Activated CD4-positive, alpha-beta T cell treated with anti-CD3 and anti-CD28 coated beads for 4 hours (primary cell): ENCODE measurements around the gene RAPGEFL1.
A peak's percentile ranks its signal among the peaks of the same experiment; 100 is the strongest.
"Not testable (repeated sequence)": the region's sequence is repeated elsewhere in the genome, so short reads cannot be mapped to it uniquely, and the experiment has no call there.

ENCODE experiments used
- DNase-seq, 2 donors: peaks; one replicate each; pipeline ENCODE4 v3.0.0-alpha.2; 2020

Gene RAPGEFL1

DNA sequence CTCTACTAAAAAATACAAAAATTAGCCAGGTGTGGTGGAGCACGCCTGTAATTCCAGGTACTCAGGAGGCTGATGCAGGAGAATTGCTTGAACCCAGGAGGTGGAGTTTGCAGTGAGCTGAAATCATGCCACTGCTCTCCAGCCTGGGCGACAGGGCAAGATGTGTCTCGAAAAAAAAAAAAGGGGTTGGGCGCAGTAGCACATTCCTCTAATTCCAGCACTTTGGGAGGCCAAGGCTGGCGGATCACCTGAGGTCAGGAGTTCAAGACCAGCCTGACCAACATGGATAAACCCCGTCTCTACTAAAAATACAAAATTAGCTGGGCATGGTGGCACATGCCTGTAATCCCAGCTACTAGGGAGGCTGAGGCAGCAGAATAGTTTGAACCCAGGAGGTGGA lies 36.6 kb downstream of the RAPGEFL1 start:
- DNase-seq: not testable (repeated sequence)

DNA sequence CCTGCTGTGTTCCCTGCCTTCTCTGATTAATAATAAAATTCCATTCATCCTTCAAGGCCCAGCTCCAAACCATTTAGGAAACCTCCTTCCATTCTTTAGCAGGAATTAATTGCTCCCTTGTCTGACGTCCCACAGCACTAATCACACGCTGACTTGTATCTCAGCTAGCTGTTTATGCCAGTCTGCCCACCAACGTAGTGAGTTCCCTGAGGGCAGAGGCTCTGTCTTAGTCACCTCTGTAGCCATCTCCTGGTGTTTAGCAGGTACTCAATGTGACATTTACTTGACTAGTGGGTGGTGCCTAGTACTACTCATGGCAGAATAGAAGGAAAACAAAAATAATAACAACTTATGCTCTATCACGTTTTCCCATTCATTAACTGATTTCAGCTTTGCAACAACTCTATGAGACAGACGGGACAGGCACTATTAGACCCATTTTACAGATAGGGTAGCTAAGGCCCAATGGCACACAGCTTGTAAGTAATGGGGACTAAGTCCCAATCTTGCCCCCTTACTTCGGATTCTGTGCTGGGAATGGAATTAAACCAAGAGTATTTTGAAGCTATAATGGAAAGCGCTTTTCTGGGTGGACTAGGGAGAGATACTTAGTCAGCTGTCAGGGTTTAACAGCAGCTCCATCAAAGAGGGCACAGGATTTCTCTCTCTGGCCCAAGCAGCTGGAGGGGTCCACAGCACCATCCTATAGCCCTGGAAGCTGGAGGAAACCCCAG lies 40.9 kb downstream of the RAPGEFL1 start:
- DNase-seq: no peak

DNA sequence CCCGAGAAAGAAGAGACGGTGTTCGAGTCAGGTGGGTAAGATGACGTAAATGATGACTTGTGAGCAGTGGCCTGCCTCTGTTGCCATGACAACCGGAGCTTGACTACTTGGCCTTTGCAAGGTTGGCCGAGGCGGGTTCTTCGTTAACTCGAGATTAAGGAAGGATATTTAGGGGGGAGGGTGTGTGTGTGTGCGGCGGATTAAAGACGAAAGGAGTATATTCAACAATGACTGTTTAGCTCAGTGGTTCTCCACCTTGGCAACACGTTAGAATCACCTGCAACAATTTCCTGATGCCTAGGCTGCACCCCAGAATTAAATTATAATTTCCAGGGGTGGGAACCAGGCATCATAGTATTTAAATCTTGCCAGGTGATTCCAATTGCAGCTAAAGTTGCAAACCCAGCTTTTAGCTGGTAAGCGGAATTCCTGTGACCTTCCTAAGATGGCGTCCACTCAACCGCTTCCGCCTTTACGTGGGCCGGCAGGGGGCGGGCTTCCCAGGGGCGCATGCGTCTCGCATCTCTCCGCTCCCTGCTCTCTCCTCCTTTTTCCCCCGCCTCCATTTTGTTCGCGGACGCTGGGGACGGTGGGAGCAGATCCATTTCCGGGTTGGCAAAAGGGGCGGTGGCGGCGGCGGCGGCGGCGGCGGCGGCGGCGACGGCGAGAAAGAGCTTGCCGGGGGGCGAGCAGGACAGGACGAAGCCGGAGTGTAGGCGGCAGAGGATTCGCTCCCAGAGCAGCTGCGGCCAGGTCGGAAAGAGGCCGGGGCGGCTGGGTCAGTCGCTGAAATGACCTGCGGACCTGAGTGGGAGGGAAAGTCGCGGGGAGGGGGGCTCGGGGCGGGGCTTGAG lies 41.7 kb downstream of the RAPGEFL1 start, which contains the start of gene WIPF2:
TSS of gene WIPF2 (plus strand) at position 565 of the 854 bp plus-strand sequence. CDS start 37,156 bp downstream, outside the sequence.
- peak; percentile 95 to 96 for DNase-seq

DNA sequence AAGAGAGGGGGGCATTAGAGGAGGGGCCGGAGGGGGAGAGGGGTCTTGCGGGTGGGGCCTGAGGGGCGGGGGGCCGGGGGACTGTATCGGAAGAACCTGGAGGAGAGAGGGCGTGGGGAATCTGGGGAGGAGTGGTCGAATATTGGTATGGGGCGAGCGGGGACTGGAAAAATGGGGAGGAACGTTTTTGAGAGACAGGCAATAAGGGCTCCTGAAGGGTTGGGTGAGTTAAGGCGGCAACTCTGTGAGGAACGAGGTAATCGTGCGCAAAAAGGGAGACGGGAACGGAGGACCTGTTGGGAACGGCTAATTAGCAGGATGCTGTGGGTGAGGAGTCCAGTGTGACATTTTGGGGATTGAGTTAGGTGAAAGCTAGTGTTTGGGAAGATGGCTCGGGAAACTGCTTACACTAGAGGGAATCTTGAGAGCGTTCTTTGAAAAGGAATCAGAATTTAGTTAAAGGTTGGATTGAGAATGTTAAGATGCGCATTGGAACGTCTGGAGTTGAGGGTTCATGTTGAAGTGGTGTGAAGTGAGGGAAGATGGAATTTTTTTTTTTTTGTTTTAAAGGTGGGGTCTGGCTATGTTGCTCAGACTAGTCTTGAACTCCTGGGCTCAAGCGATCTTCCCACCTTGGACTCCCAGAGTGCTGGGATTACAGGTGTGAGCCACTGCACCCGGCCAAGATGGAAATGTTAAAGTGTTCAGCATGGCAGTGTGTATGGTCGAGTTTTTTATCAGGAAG lies 42.5 kb downstream of the RAPGEFL1 start:
- DNase-seq: peak in 1 of 2 donors; percentile 21

DNA sequence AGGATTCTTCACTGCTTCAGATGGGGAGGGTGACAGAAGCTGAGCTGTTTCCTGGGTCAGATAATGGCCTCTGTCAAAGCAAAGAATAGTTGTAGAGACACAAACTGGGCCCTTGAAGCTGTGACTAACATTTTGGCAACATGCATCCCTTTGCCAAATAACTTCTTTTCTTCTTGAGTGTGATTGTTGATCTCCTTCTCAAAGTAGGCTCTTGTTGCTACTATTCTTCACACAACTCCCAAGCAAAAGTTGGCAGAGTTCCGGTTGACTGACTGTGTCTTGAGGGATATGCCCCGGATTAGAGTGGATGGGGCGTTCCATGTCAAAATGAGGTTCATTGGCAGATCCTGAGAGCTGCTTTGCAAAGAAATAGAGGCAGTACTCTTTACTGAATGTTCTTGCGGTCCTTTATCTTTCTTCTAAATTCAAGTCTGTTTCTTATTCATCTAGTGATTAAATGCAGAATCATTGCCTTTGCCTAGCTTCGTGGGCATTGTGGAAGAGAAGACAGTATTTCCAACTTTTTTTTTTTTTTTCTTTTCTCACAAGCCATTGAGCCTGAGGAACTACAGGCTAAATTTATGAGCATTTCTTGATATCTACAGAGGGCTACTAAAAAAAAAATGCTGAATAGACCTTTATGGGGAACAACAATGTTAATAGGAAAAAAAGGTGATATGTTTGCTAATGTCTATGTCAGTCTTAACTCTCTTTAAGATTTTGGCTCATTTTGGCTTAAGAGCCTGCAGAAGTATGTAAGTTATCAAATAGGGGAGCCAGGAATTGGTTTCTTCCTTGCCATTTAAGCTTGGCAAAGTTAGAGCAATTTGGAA lies 47.7 kb downstream of the RAPGEFL1 start:
- no peak for DNase-seq

DNA sequence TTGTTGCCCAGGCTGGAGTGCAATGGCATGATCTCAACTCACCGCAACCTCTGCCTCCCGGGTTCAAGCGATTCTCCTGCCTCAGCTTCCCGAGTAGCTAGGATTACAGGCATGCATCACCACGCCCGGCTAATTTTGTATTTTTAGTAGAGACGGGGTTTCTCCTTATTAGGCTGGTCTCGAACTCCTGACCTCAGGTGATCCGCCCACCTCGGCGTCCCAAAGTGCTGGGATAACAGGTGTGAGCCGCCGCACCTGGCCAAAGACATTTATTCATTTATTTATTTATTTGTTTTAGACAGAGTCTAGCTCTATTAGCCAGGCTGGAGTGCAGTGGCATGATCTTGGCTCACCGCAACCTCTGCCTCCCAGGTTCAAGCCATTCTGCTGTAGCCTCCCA lies 51.9 kb downstream of the RAPGEFL1 start:
- not testable (repeated sequence) for DNase-seq

DNA sequence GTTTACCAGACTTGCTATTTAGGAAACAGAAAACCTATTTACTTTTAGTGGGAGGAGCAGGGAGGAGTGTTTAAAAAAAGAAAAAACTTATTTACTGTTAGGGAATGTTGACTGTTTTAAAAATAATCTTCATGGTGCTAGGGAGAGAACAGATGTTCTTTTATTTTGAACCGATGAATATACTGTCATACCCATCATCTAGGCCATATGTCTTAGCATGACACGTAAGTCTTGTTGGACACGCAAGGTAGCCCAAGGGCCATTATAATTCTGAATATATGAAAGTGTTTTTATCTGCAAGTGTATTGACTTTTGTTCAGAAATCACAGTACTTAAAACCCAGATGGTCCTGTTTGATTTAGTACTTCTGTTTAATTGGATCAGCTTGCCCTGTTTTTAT lies 53.4 kb downstream of the RAPGEFL1 start:
- no peak for DNase-seq

DNA sequence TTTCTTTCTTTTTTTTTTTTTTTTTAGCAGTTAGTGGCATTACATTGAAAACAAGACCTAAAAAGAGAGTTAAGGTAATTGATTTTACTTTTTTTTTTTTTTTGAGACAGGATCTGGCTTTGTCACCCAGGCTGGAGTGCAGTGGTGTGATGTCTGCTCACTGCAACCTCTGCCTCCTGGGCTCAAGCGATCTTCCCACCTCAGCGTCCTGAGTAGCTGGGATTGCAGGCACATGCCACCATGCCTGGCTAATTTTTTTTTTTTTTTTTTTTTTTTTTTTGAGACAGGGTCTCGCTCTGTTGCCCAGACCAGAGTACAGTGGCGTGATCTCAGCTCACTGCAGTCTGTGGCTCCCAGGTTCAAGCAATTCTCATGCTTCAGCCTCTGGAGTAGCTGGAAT lies 54.7 kb downstream of the RAPGEFL1 start:
- not testable (repeated sequence) for DNase-seq

DNA sequence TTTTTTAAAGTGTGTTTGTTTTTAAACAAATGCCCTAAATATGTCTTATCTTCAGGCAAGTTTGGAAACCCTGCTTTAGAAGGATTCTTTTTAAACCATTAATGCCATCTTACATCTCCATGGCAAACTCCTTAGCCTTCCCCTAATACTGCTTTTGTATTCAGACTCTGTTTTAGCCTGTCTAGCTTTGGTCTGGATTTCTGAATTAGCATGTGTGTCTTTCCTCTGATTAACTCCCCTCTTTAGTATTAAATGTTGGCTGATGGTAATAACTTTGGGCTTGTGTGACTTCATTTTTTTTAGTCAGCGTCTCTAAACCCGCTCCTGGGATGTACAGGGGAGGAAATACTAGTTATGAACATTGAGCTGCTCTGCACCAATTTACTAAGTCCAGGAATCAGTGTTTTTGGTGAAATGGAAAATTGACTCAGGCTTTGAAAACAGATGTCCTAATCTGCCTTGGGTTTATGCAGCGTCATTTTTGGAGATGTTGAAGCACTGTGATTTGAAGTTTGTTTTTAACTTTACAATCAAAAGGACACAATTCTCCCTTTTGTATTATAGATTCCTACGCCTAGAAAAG lies 64.1 kb downstream of the RAPGEFL1 start:
- DNase-seq: no peak

DNA sequence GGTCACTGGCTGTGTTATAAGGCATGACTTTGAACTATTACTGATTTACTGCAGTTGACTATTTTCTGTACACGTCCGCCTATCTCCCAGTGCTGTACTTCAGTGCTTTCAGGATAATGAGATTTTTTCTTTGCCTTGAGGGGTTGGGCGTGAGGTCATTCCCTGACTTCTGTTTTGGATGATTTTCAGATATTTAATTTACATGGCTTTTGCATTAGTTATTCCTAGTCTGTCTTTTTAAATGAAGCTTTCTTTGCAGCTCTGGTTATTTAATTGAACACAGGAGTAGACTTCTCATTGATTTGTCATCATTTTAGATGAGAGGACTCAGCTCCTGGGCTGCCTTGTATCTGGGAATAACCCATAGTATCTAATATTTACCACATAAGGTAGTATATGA lies 65.5 kb downstream of the RAPGEFL1 start:
- DNase-seq: no peak

DNA sequence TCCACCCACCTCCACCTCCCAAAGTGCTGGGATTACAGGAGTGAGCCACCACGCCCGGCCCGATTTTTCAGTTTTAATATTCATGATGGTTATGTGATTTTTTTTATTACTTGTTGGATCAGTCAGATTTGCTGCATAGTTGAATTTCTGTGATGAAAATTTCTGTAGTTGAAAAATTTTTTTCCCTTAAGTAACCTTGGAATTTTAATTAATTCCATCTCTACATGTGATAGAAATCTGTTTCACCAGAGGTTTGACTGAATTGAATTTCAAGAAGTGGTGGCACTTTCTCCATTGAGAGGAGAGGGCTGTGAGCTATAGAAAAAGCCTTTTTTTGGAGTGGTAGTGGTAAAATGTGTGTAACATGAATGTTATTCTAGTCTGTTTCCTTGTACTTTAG lies 66.5 kb downstream of the RAPGEFL1 start:
- DNase-seq: no peak

DNA sequence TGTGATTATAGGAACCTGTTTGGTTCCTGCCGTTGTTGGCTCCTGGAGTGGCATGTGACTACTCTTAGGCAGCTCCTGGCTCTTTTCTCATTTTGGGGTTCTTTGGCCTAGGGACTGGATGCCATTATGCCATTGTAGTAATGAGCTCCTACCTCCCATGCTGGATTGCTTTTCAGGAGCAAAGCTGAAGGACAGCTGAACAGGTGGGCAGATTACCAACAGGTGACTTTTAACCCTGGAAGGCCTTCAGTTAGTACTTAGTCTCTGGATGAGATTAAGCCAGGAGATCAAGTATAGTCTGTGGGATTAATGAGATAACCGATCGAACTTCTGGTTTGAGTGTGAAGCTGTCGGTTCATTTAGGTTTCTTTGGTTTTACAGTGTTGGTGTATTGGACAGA lies 67.0 kb downstream of the RAPGEFL1 start:
- DNase-seq: no peak
